HG03342 (cell line): ENCODE data around the gene SCCPDH.
"Not testable (repeated sequence)": the region's sequence is repeated elsewhere in the genome, so short reads cannot be mapped to it uniquely, and the experiment has no call there.

ENCODE experiments used
- ATAC-seq: cut with Tn5 transposase; IDR thresholded peaks from one replicate; pipeline ENCODE4 v1.9.1; 2021; ENCODE audit warnings: mild to moderate bottlenecking, moderate library complexity; ENCODE audit not compliant: unreplicated experiment

SCCPDH gene

GRCh38 chr1:246703581-246703980 lies 20.6 kb upstream of the SCCPDH start:
- no peak for ATAC-seq

- ATAC-seq, result no peak
These were observed 18.8 kb upstream of the SCCPDH start for GRCh38 chr1:246705368-246705767.

GRCh38 chr1:246708166-246708565 lies 16.0 kb upstream of the SCCPDH start:
- no peak for ATAC-seq

GRCh38 chr1:246709196-246709595 lies 15.0 kb upstream of the SCCPDH start:
- ATAC-seq, result no peak

GRCh38 chr1:246709835-246710234 lies 14.4 kb upstream of the SCCPDH start:
- no peak for ATAC-seq

GRCh38 chr1:246711548-246712003 lies 12.6 kb upstream of the SCCPDH start:
- no peak for ATAC-seq

- not testable (repeated sequence) for ATAC-seq
These were observed 11.8 kb upstream of the SCCPDH start for GRCh38 chr1:246712428-246712827.

- not testable (repeated sequence) for ATAC-seq
These were observed 4.8 kb upstream of the SCCPDH start for GRCh38 chr1:246719361-246719760.

- not testable (repeated sequence) for ATAC-seq
These were observed 3.4 kb upstream of the SCCPDH start for GRCh38 chr1:246720814-246721213.

- ATAC-seq, result no peak
These were observed 1.5 kb upstream of the SCCPDH start for GRCh38 chr1:246722720-246723119.

- peak; percentile 6 for ATAC-seq
These were observed 504 bp downstream of the SCCPDH start for GRCh38 chr1:246724731-246725095.

- no peak for ATAC-seq
These were observed 982 bp downstream of the SCCPDH start for GRCh38 chr1:246725191-246725590.

GRCh38 chr1:246726255-246726679 lies 2.1 kb downstream of the SCCPDH start:
- no peak for ATAC-seq

- no peak for ATAC-seq
These were observed 2.7 kb downstream of the SCCPDH start for GRCh38 chr1:246726881-246727280.

GRCh38 chr1:246727594-246727993 lies 3.4 kb downstream of the SCCPDH start:
- ATAC-seq, result no peak

GRCh38 chr1:246728311-246728710 lies 4.1 kb downstream of the SCCPDH start:
- ATAC-seq, result no peak

GRCh38 chr1:246729040-246729439 lies 4.8 kb downstream of the SCCPDH start:
- not testable (repeated sequence) for ATAC-seq

GRCh38 chr1:246730839-246731238 lies 6.6 kb downstream of the SCCPDH start:
- no peak for ATAC-seq

GRCh38 chr1:246731873-246732272 lies 7.7 kb downstream of the SCCPDH start:
- not testable (repeated sequence) for ATAC-seq

GRCh38 chr1:246733704-246734103 lies 9.5 kb downstream of the SCCPDH start:
- ATAC-seq, result no peak

- ATAC-seq, result no peak
These were observed 10.7 kb downstream of the SCCPDH start for GRCh38 chr1:246734866-246735265.

- ATAC-seq, result no peak
These were observed 11.5 kb downstream of the SCCPDH start for GRCh38 chr1:246735735-246736134.

GRCh38 chr1:246742396-246742795 lies 18.2 kb downstream of the SCCPDH start:
- no peak for ATAC-seq

- ATAC-seq, result not testable (repeated sequence)
These were observed 21.9 kb downstream of the SCCPDH start for GRCh38 chr1:246746155-246746554.
